T-helper 1 cell (primary cell): ENCODE data around the gene LMF1.
"Not testable (repeated sequence)": the region's sequence is repeated elsewhere in the genome, so short reads cannot be mapped to it uniquely, and the experiment has no call there.

Source experiments
- DNase-seq, 5 donors: peaks; one replicate each; pipeline ENCODE4 v3.0.0-alpha.2; 2012 to 2020

Gene LMF1

GRCh38 chr16:892006-892405 lies 78.8 kb downstream of the LMF1 start:
- no peak for DNase-seq

- no peak for DNase-seq
These were observed 79.4 kb downstream of the LMF1 start for GRCh38 chr16:891353-891740.

GRCh38 chr16:890716-891352 lies 80.0 kb downstream of the LMF1 start:
- no peak for DNase-seq

- no peak for DNase-seq
These were observed 80.6 kb downstream of the LMF1 start for GRCh38 chr16:890217-890616.

- DNase-seq, result no peak
These were observed 81.2 kb downstream of the LMF1 start for GRCh38 chr16:889586-889985.

- DNase-seq, result peak in 1 of 5 donors; percentile 3
These were observed 81.7 kb downstream of the LMF1 start for GRCh38 chr16:888901-889570.

GRCh38 chr16:888456-888855 lies 82.3 kb downstream of the LMF1 start:
- not testable (repeated sequence) for DNase-seq

- DNase-seq, result no peak
These were observed 82.9 kb downstream of the LMF1 start for GRCh38 chr16:887846-888245.

GRCh38 chr16:886802-887731 lies 83.7 kb downstream of the LMF1 start:
- DNase-seq, result peak in 1 of 5 donors; percentile 5

GRCh38 chr16:886084-886543 lies 84.7 kb downstream of the LMF1 start:
- peak in 1 of 5 donors; percentile 3 for DNase-seq

- no peak for DNase-seq
These were observed 85.4 kb downstream of the LMF1 start for GRCh38 chr16:885391-885790.

GRCh38 chr16:884232-884631 lies 86.6 kb downstream of the LMF1 start:
- no peak for DNase-seq

- DNase-seq, result no peak
These were observed 87.0 kb downstream of the LMF1 start for GRCh38 chr16:883781-884180.

- no peak for DNase-seq
These were observed 87.4 kb downstream of the LMF1 start for GRCh38 chr16:883340-883739.

- DNase-seq, result not testable (repeated sequence)
These were observed 88.1 kb downstream of the LMF1 start for GRCh38 chr16:882671-883070.

GRCh38 chr16:882256-882655 lies 88.5 kb downstream of the LMF1 start:
- no peak for DNase-seq

GRCh38 chr16:881219-882097 lies 89.3 kb downstream of the LMF1 start:
- no peak for DNase-seq

GRCh38 chr16:880471-881171 lies 90.2 kb downstream of the LMF1 start:
- no peak for DNase-seq

- DNase-seq, result no peak
These were observed 90.8 kb downstream of the LMF1 start for GRCh38 chr16:879986-880385.

GRCh38 chr16:879461-879861 lies 91.3 kb downstream of the LMF1 start:
- DNase-seq, result no peak

GRCh38 chr16:878886-879285 lies 91.9 kb downstream of the LMF1 start:
- DNase-seq, result peak in 1 of 5 donors; percentile 4
